ENCODE measurements around the gene CTDNEP1.

The CTDNEP1 gene

DNA sequence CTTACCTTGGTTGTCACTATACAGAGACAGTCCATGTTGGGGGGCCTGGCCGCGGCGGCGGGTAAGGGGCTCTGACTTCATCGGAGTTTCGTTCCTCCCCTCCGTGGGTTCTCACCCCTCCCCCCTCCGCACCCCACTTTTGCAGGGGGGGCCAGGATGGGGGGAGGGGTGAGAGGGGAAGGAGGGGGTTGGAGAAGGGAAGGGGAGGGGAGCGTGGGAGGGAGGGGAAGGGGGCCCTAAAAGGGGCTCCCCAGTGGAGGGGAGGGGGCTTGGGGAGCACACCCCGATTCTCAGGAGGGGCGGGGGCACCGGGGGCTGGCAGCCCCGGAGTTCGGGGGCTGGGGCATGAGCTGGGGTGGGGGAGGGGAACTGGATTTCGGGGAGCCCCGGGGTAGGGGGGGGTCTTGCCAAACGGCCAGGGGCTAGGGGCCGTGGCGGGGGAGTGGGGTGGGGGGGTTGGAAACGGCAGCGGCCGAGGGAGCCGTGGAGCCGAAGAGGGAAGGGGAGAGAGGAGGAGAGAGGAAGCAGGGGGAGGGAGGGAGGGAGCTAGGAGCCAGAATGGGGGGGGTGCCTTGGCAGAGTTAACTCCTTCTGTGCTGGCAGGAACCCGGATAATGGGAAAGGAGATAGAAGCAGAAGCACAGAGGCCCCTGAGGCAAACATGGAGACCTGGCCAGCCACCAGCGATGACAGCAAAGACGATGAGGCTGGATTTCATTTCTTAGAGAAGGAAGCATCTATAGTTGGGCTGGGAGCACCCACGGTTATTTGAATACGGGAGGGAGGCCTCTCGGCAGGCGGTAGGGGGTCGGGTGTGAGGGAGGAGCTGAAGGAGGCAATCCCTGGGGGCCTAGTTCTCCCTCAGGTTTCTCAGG, 34.2 kb downstream of the CTDNEP1 start:
- DNase-seq (ENCODE audit: low spot score): peak; percentile 46
- no peak for TF ChIP-seq CTCF (IDR thresholded peaks at IDR 0.05; ENCODE audit: extremely low read depth, missing control alignments)

DNA sequence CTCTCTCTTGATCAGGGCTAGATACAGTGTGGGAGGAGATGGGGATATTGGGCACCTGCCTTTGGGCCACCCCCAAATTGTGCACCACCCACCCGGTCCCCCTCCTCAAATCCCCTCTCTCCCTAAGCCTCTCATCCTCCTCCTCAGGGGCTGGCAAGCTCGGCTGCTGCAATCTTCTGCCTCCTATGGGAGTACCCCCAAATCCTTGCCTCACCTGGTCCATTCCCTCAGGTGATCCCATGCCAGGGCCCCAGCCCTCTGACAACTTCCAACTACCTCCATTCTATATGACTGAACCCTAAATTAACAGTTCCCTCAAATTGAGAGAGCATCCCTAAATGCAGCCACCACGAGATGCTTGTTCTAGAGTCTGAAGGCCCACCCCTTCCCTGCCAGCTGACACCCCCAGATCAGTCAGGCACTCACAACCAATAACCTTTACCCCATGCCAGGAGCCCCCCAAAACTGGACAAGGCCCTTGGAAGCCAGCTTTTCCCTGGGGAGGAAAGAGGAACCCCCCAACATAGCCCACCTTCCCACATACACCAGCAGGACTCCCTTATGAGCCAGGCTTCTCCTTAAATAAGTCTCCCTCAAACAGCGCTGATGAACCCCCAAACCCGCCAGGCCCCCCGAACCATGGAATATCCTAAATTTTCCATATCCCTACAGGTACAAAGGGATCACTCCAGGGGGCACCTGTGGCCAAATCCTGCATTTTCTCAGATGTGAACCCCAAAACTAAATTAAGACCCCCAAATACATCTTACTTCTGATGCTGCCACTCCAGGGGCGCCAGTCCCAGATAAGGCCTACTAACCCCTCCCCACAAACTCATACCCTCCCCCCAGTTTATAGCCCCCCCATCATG, 35.1 kb downstream of the CTDNEP1 start:
- no peak for TF ChIP-seq CTCF (IDR thresholded peaks at IDR 0.05; ENCODE audit: extremely low read depth, missing control alignments)
- DNase-seq (ENCODE audit: low spot score): no peak

GRCh38 chr17:7215652-7216180, 35.8 kb downstream of the CTDNEP1 start:
- no peak for TF ChIP-seq CTCF (IDR thresholded peaks at IDR 0.05; ENCODE audit: extremely low read depth, missing control alignments)
- no peak for DNase-seq (ENCODE audit: low spot score)

- no peak for DNase-seq (ENCODE audit: low spot score)
- no peak for TF ChIP-seq CTCF (IDR thresholded peaks at IDR 0.05; ENCODE audit: extremely low read depth, missing control alignments)
Measured at GRCh38 chr17:7215136-7215638, 36.3 kb downstream of the CTDNEP1 start.

DNA sequence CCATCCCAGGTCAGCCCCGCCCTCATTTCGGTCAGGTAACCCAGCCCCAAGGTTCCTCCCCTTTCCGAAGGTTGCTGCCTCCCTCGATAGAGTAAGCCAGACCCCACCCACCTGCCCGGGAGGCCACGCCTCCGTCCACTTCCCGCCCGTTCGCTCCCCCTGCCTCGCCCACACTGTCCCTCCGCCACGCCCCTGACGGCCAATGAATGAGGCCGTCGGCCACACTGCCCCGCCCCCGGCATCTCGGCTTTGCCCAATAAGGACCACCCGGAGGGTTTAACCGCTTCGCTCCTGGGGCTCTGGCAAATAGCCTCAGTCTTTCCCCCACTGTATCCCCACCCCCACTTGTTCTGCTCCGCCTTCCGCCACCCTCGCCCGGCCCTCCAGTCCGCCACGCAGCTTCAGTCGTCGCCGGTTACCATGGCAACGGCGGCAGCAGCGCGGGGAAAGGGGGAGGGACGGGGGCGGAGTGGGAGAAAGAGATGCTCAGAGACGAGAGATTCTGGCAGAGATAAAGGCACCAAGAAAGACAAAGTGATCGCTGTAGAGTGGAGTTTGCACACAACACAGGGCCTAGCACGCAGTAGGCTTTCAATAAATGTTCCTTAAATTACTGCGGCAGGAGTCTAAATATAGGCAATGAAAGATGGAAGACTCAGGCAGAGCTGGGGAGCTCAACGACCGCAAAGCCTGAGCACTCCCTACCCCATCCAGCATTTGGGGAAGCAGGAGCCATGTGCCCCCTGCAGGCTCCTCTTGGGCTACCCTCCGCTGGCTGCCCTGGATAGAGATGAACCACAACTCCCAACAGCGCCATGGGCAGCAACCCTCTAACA, 37.0 kb downstream of the CTDNEP1 start:
- DNase-seq (ENCODE audit: low spot score): peak; percentile 98
- peak; percentile 22 for TF ChIP-seq CTCF (IDR thresholded peaks at IDR 0.05; ENCODE audit: extremely low read depth, missing control alignments)

DNA sequence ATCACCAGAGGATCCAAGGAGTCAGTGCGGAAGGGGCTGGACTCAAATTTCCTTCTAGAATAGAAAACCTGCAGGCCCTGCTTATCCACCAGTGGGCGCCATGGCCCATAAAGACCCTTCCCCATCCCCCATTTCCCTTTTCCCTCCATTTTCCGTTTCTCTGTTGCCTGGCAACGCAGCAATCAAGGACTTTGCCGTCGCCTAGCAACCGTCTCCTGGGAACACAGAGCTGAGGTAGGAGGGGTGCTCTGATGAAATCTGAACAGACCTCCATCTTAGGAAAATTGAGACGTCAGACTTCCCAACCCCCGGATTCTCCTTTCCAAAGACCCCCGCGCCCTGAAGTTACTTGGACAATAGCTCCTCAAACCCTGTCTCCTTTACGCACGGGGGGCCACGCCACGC, 37.6 kb downstream of the CTDNEP1 start:
- peak; percentile 70 for DNase-seq (ENCODE audit: low spot score)

More for the DNA sequence above, 37.6 kb downstream of the CTDNEP1 start:
- TF ChIP-seq CTCF (IDR thresholded peaks at IDR 0.05; ENCODE audit: extremely low read depth, missing control alignments): peak; percentile 22
